ENCODE results near the gene IGFN1.

- no peak for TF ChIP-seq CTCF (IDR thresholded peaks at IDR 0.05)
- no peak for TF ChIP-seq POLR2AphosphoS5 (IDR thresholded peaks at IDR 0.05)
- TF ChIP-seq EP300 (IDR thresholded peaks at IDR 0.05): no peak
Observed at GRCh38 chr1:201190624-201191051, at the start of gene IGFN1.
